ENCODE measurements around the gene AFF3. TPM values are rescaled to one million over a fixed set of nuclear protein-coding genes. Genes with fewer than 3 reads are reported as not detected.

Gene AFF3
- total and polyA plus RNA-seq, 4 donors, result 0.48 to 5.3 (median 2.3) TPM

- Histone ChIP-seq H3K4me3 (ENCODE audit: low read depth in 1 of 3, low read length in 3 of 3) (no peak overlapping the region), H3K27ac (ENCODE audit: low read depth in 1 of 2, low read length in 2 of 2) (no peak overlapping the region), H3K4me1 (ENCODE audit: control insufficient read depth in 4 of 4, insufficient read depth in 4 of 4, low read length in 3 of 4) (peaks cover 0 to 2% (median under 1%) of the 10 kb centered on the region in 4 donors), H3K36me3 (ENCODE audit: control insufficient read depth in 4 of 4, insufficient read depth in 3 of 4, low read depth in 1 of 4, low read length in 3 of 4) (no peaks in the 10 kb centered on the region), H3K27me3 (ENCODE audit: control insufficient read depth in 4 of 4, insufficient read depth in 4 of 4, low read length in 3 of 4) (no peaks in the 10 kb centered on the region), H3K9me3 (ENCODE audit: control insufficient read depth in 4 of 4, low read length in 3 of 4) (no peaks in the 10 kb centered on the region), H3K9ac (ENCODE audit: low read depth in 1 of 2, low read length in 2 of 2) (no peak overlapping the region)
- no peak for DNase-seq (ENCODE audit: low spot score)
- TF ChIP-seq ZBTB33 (IDR thresholded peaks at IDR 0.05) (no peak), TAF1 (conservative IDR thresholded peaks at IDR 0.05) (no peak)
- WGBS, result 90% methylated on average over 3 of the region's 3 CpGs
These were observed 66.9 kb downstream of the AFF3 start for GRCh38 chr2:100075532-100075931.

DNA sequence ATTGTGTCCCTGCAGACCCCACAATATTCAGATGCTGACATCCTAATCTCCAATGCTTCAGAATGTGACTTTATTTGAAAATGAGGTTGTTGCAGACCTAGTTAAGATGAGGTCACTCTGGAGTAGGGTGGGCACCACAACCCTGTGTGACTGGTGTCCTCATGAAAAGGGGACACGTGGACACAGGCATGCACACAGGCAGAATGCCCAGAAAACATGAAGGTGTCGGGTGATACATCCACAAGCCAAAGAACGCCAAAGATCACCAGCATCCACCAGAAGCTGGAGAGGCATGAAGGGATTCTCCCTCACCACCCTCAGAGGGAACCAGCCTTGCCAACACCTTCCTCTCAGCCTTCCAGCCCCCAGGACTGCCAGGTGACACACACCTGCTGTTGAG, 69.3 kb downstream of the AFF3 start:
- H3K27me3 ChIP-seq (ENCODE audit: control insufficient read depth in 4 of 4, insufficient read depth in 4 of 4, low read length in 3 of 4), result no peaks in the 10 kb centered on the region
- H3K4me1 ChIP-seq (ENCODE audit: control insufficient read depth in 4 of 4, insufficient read depth in 4 of 4, low read length in 3 of 4), result peaks cover 0 to 24% (median 23%) of the 10 kb centered on the region in 4 donors
- WGBS, result 89% methylated on average over 3 of the region's 3 CpGs

More for the DNA sequence above, 69.3 kb downstream of the AFF3 start:
- no peaks in the 10 kb centered on the region for H3K9me3 ChIP-seq (ENCODE audit: control insufficient read depth in 4 of 4, low read length in 3 of 4)
- DNase-seq (ENCODE audit: low spot score), result no peak
- H3K9ac ChIP-seq (ENCODE audit: low read depth in 1 of 2, low read length in 2 of 2), result no peak overlapping the region
- TF ChIP-seq HNF4G (IDR thresholded peaks at IDR 0.05) (no peak), RAD21 (IDR thresholded peaks at IDR 0.05) (no peak), EGR1 (IDR thresholded peaks at IDR 0.05; ENCODE audit: low read depth in 2 of 2) (no peak), YY1 (IDR thresholded peaks at IDR 0.05) (no peak), JUND (IDR thresholded peaks at IDR 0.05) (no peak), SP1 (IDR thresholded peaks at IDR 0.05) (no peak), CTCF (IDR thresholded peaks at IDR 0.05; ENCODE audit: low read depth, low read length, missing input control) (no peak), TAF1 (conservative IDR thresholded peaks at IDR 0.05) (no peak), REST (IDR thresholded peaks at IDR 0.05) (no peak), FOXA2 (IDR thresholded peaks at IDR 0.05) (no peak), HNF4A (conservative IDR thresholded peaks at IDR 0.05) (no peak), FOXA1 (IDR thresholded peaks at IDR 0.05) (no peak), RXRA (IDR thresholded peaks at IDR 0.05) (no peak)
- TF ChIP-seq, protein P1, sequence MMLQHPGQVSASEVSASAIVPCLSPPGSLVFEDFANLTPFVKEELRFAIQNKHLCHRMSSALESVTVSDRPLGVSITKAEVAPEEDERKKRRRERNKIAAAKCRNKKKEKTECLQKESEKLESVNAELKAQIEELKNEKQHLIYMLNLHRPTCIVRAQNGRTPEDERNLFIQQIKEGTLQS (IDR thresholded peaks at IDR 0.05), result no peak
- TF ChIP-seq, protein P2, sequence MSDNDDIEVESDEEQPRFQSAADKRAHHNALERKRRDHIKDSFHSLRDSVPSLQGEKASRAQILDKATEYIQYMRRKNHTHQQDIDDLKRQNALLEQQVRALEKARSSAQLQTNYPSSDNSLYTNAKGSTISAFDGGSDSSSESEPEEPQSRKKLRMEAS (IDR thresholded peaks at IDR 0.05), result no peak
- no peaks in the 10 kb centered on the region for H3K36me3 ChIP-seq (ENCODE audit: control insufficient read depth in 4 of 4, insufficient read depth in 3 of 4, low read depth in 1 of 4, low read length in 3 of 4)
- H3K4me3 ChIP-seq (ENCODE audit: low read depth in 1 of 3, low read length in 3 of 3), result no peak overlapping the region
- H3K27ac ChIP-seq (ENCODE audit: low read depth in 1 of 2, low read length in 2 of 2), result no peak overlapping the region

Data from liver (tissue), 9 donors.